Measurements from ENCODE around the gene CASP9.

The CASP9 gene

DNA sequence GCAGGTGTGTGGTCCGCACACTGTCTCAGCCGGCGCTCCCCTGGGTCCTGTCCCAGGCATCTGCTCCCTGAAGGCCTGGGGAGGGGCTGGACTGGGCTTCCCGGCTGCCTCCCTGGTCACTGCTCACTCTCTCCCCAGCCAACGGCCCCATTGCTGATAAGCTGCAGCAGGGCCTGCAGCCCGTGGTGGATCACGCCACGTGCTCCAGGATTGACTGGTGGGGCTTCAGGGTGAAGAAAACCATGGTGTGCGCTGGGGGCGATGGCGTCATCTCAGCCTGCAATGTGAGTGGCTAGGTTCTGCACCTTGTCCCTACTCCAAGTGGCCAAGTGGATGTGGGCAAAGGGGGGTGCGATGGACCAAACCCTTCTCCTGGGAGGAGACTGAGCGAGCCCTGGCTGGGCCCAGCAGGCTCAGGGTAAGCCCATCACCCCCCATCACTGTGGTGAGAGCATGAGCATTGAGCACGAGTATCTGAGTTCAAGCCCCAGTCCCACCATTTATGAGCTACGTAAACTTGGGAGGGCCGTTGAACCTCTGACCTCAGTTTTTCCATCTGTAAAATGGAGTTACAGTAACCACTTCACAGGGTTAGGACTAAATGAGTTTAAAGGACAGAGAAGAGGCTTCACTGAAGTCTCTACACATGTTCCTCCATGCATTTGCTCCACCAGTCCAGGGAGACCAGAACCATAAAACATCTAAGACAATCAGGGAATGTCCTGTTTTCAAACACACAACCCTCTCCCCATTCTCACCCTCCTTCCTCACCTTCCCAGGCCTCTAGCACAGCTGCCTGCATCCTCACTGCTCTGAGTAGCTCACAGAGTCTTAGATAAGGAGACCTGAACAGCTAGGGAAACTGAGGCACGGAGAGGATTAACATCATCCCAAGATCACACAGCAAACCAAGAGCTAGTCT lies 79.3 kb downstream of the CASP9 start:
- no peak for DNase-seq

DNA sequence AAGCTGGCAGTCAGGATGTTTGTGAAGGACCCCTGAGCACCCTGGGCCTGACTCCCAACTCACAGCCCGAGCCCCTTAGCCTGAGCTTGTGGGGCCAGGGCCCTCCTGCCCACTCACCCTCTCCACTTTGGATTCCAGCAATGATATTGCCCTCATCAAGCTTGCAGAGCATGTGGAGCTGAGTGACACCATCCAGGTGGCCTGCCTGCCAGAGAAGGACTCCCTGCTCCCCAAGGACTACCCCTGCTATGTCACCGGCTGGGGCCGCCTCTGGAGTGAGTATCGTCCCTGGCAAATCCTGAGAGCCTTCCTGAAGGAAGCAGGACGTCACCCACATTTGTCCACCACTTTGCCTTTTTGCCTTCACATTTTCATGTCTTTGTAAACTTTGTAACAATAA lies 80.7 kb downstream of the CASP9 start:
- DNase-seq = no peak

DNA sequence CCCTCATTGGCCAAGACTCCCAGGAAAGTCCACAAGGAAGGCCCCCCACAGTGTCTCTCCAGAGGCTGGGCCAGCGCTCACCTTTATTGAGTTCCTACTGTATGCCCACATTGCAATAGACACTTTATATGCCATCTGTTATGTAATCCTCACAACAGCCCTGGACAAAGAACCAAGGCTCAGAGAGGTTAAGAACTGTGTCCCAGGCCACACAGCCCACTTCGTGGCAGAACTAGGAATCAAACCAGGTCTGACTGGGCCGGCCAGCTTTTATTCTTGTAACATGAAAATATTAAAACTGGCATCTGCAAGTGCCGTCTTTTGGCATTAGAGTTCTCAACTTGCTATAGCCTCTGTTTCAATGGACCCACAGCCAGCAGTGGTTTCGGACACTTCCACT lies 81.3 kb downstream of the CASP9 start:
- no peak for DNase-seq

DNA sequence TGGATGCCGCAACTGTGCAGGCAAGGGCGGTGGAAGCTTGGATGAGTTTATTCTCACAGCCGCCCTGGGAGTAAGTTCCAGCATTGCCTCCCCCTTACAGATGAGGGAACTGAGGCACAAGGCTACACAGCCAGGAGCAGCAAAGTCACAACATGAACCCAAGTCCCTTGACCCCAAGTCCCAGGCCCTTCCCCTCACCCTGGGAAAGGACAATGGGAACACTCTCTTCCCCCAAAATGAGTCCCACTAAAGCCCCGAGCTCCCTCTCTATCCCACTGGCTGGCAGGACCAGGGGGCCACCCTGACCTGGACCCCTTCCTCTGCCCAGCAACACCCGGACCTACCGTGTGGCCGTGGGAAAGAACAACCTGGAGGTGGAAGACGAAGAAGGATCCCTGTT lies 81.9 kb downstream of the CASP9 start:
- DNase-seq = no peak
